ENCODE results near the gene MRPL52.

Gene MRPL52

GRCh38 chr14:22883173-22883976, 53.7 kb downstream of the MRPL52 start, which contains the start of gene REM2:
Gene REM2 (plus strand): TSS chr14:22883222. CDS start chr14:22883288, 66 bp downstream.
- no peak for DNase-seq

GRCh38 chr14:22884076-22884737, 54.5 kb downstream of the MRPL52 start:
- peak in 3 of 4 experiments; percentile 36 to 49 (median 37) for DNase-seq
